ENCODE results near the gene NOSTRIN. TPM values are rescaled to one million over a fixed set of nuclear protein-coding genes. Genes with fewer than 3 reads are reported as not detected.
"Not testable (repeated sequence)": the region's sequence is repeated elsewhere in the genome, so short reads cannot be mapped to it uniquely, and the experiment has no call there.

The NOSTRIN gene
- 0.27 TPM for total RNA-seq

- DNase-seq (ENCODE audit: low read depth in 2 of 3, low spot score in 2 of 3) = no peak
Observed at GRCh38 chr2:168801961-168802858, at the start of gene NOSTRIN. Gene NOSTRIN (plus strand): TSS chr2:168802637. CDS start chr2:168802647, 10 bp downstream.

- no peak for DNase-seq (ENCODE audit: low read depth in 2 of 3, low spot score in 2 of 3)
Observed at GRCh38 chr2:168753765-168754329, 48.6 kb upstream of the NOSTRIN start.

GRCh38 chr2:168757223-168757622 lies 45.2 kb upstream of the NOSTRIN start:
- peak in 2 of 3 donors; percentile 46 to 70 for DNase-seq (ENCODE audit: low read depth in 2 of 3, low spot score in 2 of 3)

GRCh38 chr2:168758970-168759820 lies 43.2 kb upstream of the NOSTRIN start:
- peak; percentile 19 to 73 (median 52) for DNase-seq (ENCODE audit: low read depth in 2 of 3, low spot score in 2 of 3)

- DNase-seq (ENCODE audit: low read depth in 2 of 3, low spot score in 2 of 3) = no peak
Observed at GRCh38 chr2:168765401-168765800, 37.0 kb upstream of the NOSTRIN start.

- no peak for DNase-seq (ENCODE audit: low read depth in 2 of 3, low spot score in 2 of 3)
Observed at GRCh38 chr2:168766600-168766999, 35.8 kb upstream of the NOSTRIN start.

- no peak for DNase-seq (ENCODE audit: low read depth in 2 of 3, low spot score in 2 of 3)
Observed at GRCh38 chr2:168767258-168767657, 35.2 kb upstream of the NOSTRIN start.

- not testable (repeated sequence) for DNase-seq (ENCODE audit: low read depth in 2 of 3, low spot score in 2 of 3)
Observed at GRCh38 chr2:168768357-168768756, 34.1 kb upstream of the NOSTRIN start.

GRCh38 chr2:168770796-168771195 lies 31.6 kb upstream of the NOSTRIN start:
- no peak for DNase-seq (ENCODE audit: low read depth in 2 of 3, low spot score in 2 of 3)

- DNase-seq (ENCODE audit: low read depth in 2 of 3, low spot score in 2 of 3) = no peak
Observed at GRCh38 chr2:168772704-168773103, 29.7 kb upstream of the NOSTRIN start.

GRCh38 chr2:168773128-168773527 lies 29.3 kb upstream of the NOSTRIN start:
- DNase-seq (ENCODE audit: low read depth in 2 of 3, low spot score in 2 of 3) = no peak

- peak in 2 of 3 donors; percentile 60 to 83 for DNase-seq (ENCODE audit: low read depth in 2 of 3, low spot score in 2 of 3)
Observed at GRCh38 chr2:168773719-168774521, 28.5 kb upstream of the NOSTRIN start.

GRCh38 chr2:168775837-168776236 lies 26.6 kb upstream of the NOSTRIN start:
- no peak for DNase-seq (ENCODE audit: low read depth in 2 of 3, low spot score in 2 of 3)

- DNase-seq (ENCODE audit: low read depth in 2 of 3, low spot score in 2 of 3) = no peak
Observed at GRCh38 chr2:168780669-168781071, 21.8 kb upstream of the NOSTRIN start.

GRCh38 chr2:168781191-168781817 lies 21.1 kb upstream of the NOSTRIN start:
- DNase-seq (ENCODE audit: low read depth in 2 of 3, low spot score in 2 of 3) = peak in 1 of 3 donors; percentile 15

- no peak for DNase-seq (ENCODE audit: low read depth in 2 of 3, low spot score in 2 of 3)
Observed at GRCh38 chr2:168782271-168782670, 20.2 kb upstream of the NOSTRIN start.

- no peak for DNase-seq (ENCODE audit: low read depth in 2 of 3, low spot score in 2 of 3)
Observed at GRCh38 chr2:168784993-168785392, 17.4 kb upstream of the NOSTRIN start.

- no peak for DNase-seq (ENCODE audit: low read depth in 2 of 3, low spot score in 2 of 3)
Observed at GRCh38 chr2:168787098-168787781, 15.2 kb upstream of the NOSTRIN start.

- no peak for DNase-seq (ENCODE audit: low read depth in 2 of 3, low spot score in 2 of 3)
Observed at GRCh38 chr2:168787782-168788376, 14.6 kb upstream of the NOSTRIN start.

Measured in hematopoietic multipotent progenitor cell (in vitro differentiated cells).